Activated CD8-positive, alpha-beta memory T cell treated with anti-CD3 and anti-CD28 coated beads, Interleukin-2, amount 50 U/mL, for 1 hour (primary cell): ENCODE data around the gene ACACB.

ENCODE experiments used
- DNase-seq: peaks from one replicate; pipeline ENCODE4 v3.0.0-alpha.2; 2020; ENCODE audit errors: extremely low read depth

Gene ACACB

GRCh38 chr12:109173443-109174240 is 57.3 kb downstream of the ACACB start:
- no peak for DNase-seq

GRCh38 chr12:109174468-109174867 is 58.1 kb downstream of the ACACB start:
- DNase-seq, result no peak

GRCh38 chr12:109178532-109178931 is 62.1 kb downstream of the ACACB start:
- DNase-seq, result no peak

- no peak for DNase-seq
These were observed 63.5 kb downstream of the ACACB start for GRCh38 chr12:109179927-109180326.

- no peak for DNase-seq
These were observed 65.9 kb downstream of the ACACB start for GRCh38 chr12:109182041-109182839.

GRCh38 chr12:109185441-109185840 is 69.1 kb downstream of the ACACB start:
- DNase-seq, result no peak

- no peak for DNase-seq
These were observed 70.7 kb downstream of the ACACB start for GRCh38 chr12:109186993-109187653.

- no peak for DNase-seq
These were observed 71.8 kb downstream of the ACACB start for GRCh38 chr12:109188108-109188712.

- DNase-seq, result no peak
These were observed 72.9 kb downstream of the ACACB start for GRCh38 chr12:109189291-109189690.

- no peak for DNase-seq
These were observed 75.3 kb downstream of the ACACB start for GRCh38 chr12:109191621-109192250.

GRCh38 chr12:109192358-109192757 is 76.0 kb downstream of the ACACB start:
- no peak for DNase-seq

- DNase-seq, result no peak
These were observed 77.5 kb downstream of the ACACB start for GRCh38 chr12:109193896-109194295.

- no peak for DNase-seq
These were observed 79.9 kb downstream of the ACACB start for GRCh38 chr12:109196332-109196731.

- no peak for DNase-seq
These were observed 80.9 kb downstream of the ACACB start for GRCh38 chr12:109197327-109197726.

- no peak for DNase-seq
These were observed 82.9 kb downstream of the ACACB start for GRCh38 chr12:109199324-109199723.

- no peak for DNase-seq
These were observed 84.6 kb downstream of the ACACB start for GRCh38 chr12:109200825-109201495.

- DNase-seq, result no peak
These were observed 85.1 kb downstream of the ACACB start for GRCh38 chr12:109201496-109201885.

GRCh38 chr12:109202770-109203169 is 86.4 kb downstream of the ACACB start:
- DNase-seq, result no peak

GRCh38 chr12:109203480-109203879 is 87.1 kb downstream of the ACACB start:
- DNase-seq, result no peak

GRCh38 chr12:109209082-109209481 is 92.7 kb downstream of the ACACB start:
- no peak for DNase-seq
